ENCODE results near the gene ZFPM1.

The ZFPM1 gene

DNA sequence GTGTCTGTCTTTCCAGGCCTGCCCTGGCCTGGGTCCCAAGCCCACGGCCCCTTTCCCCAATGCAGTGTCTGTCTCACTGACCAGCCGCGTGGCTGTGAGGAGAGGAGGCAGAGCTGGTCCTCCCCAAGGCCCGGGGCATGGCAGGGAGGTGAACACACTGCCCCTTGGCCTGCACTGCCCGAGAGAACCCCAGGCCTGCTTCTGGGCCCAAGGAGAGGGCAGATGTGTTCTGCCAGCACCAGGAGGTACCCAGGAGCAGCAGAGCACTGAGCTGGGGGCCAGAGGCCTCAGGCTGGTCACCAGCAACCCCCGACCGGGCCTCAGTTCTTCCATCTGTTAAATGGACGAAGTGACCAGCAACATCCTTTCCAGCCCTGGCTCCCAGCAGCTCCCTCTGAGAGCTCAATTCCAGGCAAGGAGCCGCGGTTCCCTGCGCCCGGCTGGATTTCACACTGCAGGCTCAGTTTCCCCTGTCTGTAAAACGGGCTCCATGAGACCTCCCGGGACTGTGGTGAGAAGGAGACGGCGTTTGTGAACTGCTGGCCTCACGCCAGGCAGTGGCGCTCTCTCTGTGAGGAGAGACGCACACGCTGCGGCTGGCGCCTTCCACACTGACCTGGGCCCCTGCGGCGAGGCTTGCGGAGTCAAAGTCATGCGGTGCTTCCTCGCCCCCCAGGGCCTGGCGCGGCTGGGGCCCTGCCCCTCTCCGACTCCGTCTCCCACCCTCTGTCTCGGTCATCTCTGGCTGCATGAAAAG lies 8.1 kb upstream of the ZFPM1 start:
- no peaks in the 10 kb centered on the region for H3K36me3 ChIP-seq (replicated peaks; ENCODE audit: low read depth, low read length)
- H3K4me3 ChIP-seq (ENCODE audit: low read length) = no peak overlapping the region
- H3K27ac ChIP-seq (ENCODE audit: low read length) = no peak overlapping the region
- no peak overlapping the region for H3K9ac ChIP-seq (ENCODE audit: low read length)
- peaks cover 14% of the 10 kb centered on the region for H3K4me1 ChIP-seq (ENCODE audit: low read length)
- no peak for TF ChIP-seq EZH2phosphoT487 (IDR thresholded peaks at IDR 0.05; ENCODE audit: low read depth)
- TF ChIP-seq, protein P1, sequence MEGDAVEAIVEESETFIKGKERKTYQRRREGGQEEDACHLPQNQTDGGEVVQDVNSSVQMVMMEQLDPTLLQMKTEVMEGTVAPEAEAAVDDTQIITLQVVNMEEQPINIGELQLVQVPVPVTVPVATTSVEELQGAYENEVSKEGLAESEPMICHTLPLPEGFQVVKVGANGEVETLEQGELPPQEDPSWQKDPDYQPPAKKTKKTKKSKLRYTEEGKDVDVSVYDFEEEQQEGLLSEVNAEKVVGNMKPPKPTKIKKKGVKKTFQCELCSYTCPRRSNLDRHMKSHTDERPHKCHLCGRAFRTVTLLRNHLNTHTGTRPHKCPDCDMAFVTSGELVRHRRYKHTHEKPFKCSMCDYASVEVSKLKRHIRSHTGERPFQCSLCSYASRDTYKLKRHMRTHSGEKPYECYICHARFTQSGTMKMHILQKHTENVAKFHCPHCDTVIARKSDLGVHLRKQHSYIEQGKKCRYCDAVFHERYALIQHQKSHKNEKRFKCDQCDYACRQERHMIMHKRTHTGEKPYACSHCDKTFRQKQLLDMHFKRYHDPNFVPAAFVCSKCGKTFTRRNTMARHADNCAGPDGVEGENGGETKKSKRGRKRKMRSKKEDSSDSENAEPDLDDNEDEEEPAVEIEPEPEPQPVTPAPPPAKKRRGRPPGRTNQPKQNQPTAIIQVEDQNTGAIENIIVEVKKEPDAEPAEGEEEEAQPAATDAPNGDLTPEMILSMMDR (IDR thresholded peaks at IDR 0.05; ENCODE audit: low read depth, low read length) = no peak
- H3K4me2 ChIP-seq (ENCODE audit: low read length) = no peak overlapping the region
- peaks cover 6% of the 10 kb centered on the region; the same call in 1 of the 2 replicates for H3K27me3 ChIP-seq (ENCODE audit: low read depth, low read length)
- no peaks in the 10 kb centered on the region for H3K9me3 ChIP-seq (ENCODE audit: insufficient read depth, low read length)
- H2AFZ ChIP-seq (ENCODE audit: low read depth, low read length) = no peak overlapping the region
- no peaks in the 10 kb centered on the region for H4K20me1 ChIP-seq (ENCODE audit: insufficient read depth, low read length)
- H3K79me2 ChIP-seq (ENCODE audit: low read length) = no peaks in the 10 kb centered on the region

DNA sequence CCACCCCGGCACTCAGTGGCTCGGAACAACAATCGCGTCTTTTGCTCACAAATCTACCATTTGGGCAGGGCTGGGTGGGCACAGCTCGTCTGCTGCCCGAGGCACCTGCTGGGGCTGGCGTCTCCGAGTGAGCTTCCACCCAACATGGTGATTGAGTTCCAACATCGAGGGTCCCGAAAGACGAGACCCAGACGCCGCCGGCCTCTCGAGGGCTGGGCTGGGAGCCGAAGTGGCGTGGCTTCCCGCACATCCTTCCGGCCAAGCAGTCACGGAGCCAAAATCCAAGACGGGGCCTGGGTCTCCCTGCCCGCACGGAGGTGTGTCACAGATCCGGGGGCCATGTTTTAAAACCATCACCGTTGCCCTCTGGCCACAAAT lies 7.5 kb upstream of the ZFPM1 start:
- H3K36me3 ChIP-seq (replicated peaks; ENCODE audit: low read depth, low read length) = no peaks in the 10 kb centered on the region
- peaks cover 14% of the 10 kb centered on the region for H3K4me1 ChIP-seq (ENCODE audit: low read length)
- no peaks in the 10 kb centered on the region for H3K9me3 ChIP-seq (ENCODE audit: insufficient read depth, low read length)
- H3K27me3 ChIP-seq (ENCODE audit: low read depth, low read length) = peaks cover 6% of the 10 kb centered on the region; the same call in 1 of the 2 replicates
- H4K20me1 ChIP-seq (ENCODE audit: insufficient read depth, low read length) = no peaks in the 10 kb centered on the region
- H2AFZ ChIP-seq (ENCODE audit: low read depth, low read length) = no peak overlapping the region
- H3K4me2 ChIP-seq (ENCODE audit: low read length) = no peak overlapping the region
- H3K27ac ChIP-seq (ENCODE audit: low read length) = no peak overlapping the region
- TF ChIP-seq EZH2phosphoT487 (IDR thresholded peaks at IDR 0.05; ENCODE audit: low read depth) = no peak
- TF ChIP-seq, protein P1 (IDR thresholded peaks at IDR 0.05; ENCODE audit: low read depth, low read length) = no peak
- H3K9ac ChIP-seq (ENCODE audit: low read length) = no peak overlapping the region
- no peaks in the 10 kb centered on the region for H3K79me2 ChIP-seq (ENCODE audit: low read length)
- H3K4me3 ChIP-seq (ENCODE audit: low read length) = no peak overlapping the region

DNA sequence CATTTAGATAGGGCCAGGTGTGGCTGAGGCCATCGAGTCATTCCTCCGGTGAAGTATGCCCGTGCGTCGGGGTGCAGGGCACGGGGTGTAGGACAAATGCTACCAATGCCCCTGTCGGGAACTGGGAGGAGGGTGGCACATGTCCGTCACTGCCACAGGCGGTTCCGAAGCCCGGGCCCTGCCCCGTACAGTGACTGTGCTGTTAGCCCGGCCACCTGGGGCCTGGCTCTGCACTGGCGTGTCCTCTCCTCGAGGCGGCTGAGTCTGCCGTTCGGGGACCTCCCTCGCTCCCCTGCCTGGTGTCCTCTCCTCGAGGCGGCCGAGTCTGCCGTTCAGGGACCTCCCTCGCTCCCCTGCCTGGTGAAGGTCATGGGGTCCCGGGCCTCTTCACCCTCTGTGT lies 7.0 kb upstream of the ZFPM1 start:
- H3K27me3 ChIP-seq (ENCODE audit: low read depth, low read length) = peaks cover 6% of the 10 kb centered on the region; the same call in 1 of the 2 replicates
- H4K20me1 ChIP-seq (ENCODE audit: insufficient read depth, low read length) = no peaks in the 10 kb centered on the region
- TF ChIP-seq, protein P1 (IDR thresholded peaks at IDR 0.05; ENCODE audit: low read depth, low read length) = no peak
- TF ChIP-seq EZH2phosphoT487 (IDR thresholded peaks at IDR 0.05; ENCODE audit: low read depth) = no peak
- H3K27ac ChIP-seq (ENCODE audit: low read length) = no peak overlapping the region
- no peaks in the 10 kb centered on the region for H3K79me2 ChIP-seq (ENCODE audit: low read length)
- H3K9me3 ChIP-seq (ENCODE audit: insufficient read depth, low read length) = no peaks in the 10 kb centered on the region
- H2AFZ ChIP-seq (ENCODE audit: low read depth, low read length) = no peak overlapping the region
- H3K4me1 ChIP-seq (ENCODE audit: low read length) = peaks cover 14% of the 10 kb centered on the region
- H3K4me2 ChIP-seq (ENCODE audit: low read length) = no peak overlapping the region
- no peaks in the 10 kb centered on the region for H3K36me3 ChIP-seq (replicated peaks; ENCODE audit: low read depth, low read length)
- no peak overlapping the region for H3K4me3 ChIP-seq (ENCODE audit: low read length)
- no peak overlapping the region for H3K9ac ChIP-seq (ENCODE audit: low read length)

DNA sequence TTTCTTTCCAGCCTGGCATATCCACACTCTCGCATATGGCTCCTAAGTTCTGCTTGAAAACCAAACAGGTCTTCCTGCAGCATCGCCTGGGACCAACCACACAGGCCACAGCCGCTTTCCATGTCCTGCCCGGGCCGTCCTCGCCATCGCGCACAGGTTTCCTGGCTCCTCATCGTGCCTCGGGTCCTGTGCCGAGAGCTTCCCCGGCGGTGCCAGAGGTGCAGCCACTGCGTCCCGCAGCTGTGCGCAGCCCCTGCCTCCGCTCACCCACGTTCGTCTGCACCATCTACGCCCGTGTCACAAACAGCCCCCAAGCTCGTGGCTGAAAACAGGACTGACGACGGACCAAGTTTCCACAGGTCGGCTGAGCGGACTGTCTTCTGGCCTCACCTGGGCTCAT lies 6.3 kb upstream of the ZFPM1 start:
- Histone ChIP-seq H2AFZ (ENCODE audit: low read depth, low read length) (no peak overlapping the region), H3K4me2 (ENCODE audit: low read length) (no peak overlapping the region), H4K20me1 (ENCODE audit: insufficient read depth, low read length) (no peaks in the 10 kb centered on the region), H3K9ac (ENCODE audit: low read length) (no peak overlapping the region), H3K27me3 (ENCODE audit: low read depth, low read length) (peaks cover 6% of the 10 kb centered on the region; the same call in 1 of the 2 replicates), H3K79me2 (ENCODE audit: low read length) (no peaks in the 10 kb centered on the region), H3K36me3 (replicated peaks; ENCODE audit: low read depth, low read length) (no peaks in the 10 kb centered on the region), H3K4me3 (ENCODE audit: low read length) (no peak overlapping the region), H3K4me1 (ENCODE audit: low read length) (peaks cover 16% of the 10 kb centered on the region), H3K9me3 (ENCODE audit: insufficient read depth, low read length) (no peaks in the 10 kb centered on the region), H3K27ac (ENCODE audit: low read length) (no peak overlapping the region)
- TF ChIP-seq, protein P1 (IDR thresholded peaks at IDR 0.05; ENCODE audit: low read depth, low read length) = no peak
- TF ChIP-seq EZH2phosphoT487 (IDR thresholded peaks at IDR 0.05; ENCODE audit: low read depth) = no peak

Data from OCI-LY3 (cell line).